NCI-H2196 (cell line): ENCODE data around the gene ARHGAP29.

Source experiments
- DNase-seq: peaks from one replicate; lab custom pipeline; 2025; ENCODE audit not compliant: unreplicated experiment; lab: John Stamatoyannopoulos, UW

ARHGAP29 gene

DNA sequence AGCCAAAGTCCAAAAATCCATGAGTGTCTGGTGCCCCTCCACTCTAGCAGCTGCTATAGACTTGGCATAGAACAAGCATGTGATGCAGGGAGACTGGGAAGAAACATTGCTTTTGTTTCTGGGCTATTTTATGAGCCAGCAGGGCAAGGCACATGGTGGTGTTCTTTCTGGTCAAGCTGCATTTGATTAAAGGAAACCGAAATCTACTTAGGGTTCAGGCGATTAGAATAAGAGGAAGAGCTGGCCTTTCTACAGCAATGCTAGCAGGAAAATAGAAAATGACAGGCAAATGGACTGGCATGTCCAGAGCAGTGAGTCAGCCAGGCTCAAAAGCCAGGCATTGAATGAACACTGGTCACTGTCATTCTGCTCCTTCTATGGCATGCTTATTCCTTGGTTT lies 28.5 kb upstream of the ARHGAP29 start:
- no peak for DNase-seq

DNA sequence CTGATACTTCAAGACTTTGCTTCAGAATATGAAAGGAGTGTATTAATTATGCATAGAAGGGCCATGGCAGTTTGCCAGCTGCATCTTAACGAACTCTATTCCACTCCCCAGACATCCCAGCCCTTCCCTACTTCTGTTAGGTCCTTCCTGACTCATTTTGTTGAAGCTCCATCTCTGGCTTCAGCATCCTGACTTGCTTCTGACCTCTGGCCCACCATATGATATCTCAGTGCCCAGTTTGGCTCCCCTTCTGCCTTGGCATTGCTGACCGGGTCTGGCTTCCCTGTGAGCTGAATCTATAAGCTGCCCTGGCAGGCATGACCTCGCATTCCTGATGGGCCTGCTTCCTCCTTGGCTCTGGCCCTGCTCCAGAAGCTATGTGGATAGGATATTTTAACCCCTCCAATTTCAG lies 27.6 kb upstream of the ARHGAP29 start:
- DNase-seq, result peak; percentile 17

DNA sequence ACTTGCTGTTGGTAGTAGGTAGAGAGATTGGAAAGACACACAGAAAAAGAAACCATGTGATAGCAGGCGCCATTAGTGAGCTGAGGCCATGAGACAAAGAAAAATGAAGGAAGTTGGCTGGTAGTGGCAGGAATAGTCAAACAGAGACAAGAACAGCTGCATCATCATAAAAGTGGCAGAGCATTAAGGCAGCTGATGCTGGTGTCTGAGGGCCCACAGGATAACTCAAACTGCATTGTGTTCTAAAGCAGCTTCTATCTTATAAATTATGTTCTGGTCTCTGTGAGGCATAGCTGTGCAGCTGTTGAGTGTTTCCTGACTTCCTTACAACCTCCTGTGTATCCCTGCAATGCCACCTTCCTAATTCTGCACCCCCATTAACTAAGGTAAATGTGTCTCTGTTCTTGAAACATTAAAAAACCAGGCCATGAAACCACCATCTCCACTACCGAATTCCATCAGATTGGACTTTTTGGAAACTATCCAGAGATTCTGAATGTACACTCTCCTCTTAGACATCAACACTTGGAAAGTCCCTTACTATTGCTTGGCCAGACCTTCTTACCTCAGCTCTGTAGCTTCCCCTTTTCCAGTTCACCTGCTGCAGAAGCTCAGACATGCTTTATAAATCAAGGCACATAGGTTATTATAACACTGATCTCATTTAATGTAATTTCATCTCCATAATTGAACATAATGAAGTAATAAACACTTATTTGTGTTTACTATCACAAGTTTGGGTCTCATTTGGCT lies 23.4 kb upstream of the ARHGAP29 start:
- no peak for DNase-seq

DNA sequence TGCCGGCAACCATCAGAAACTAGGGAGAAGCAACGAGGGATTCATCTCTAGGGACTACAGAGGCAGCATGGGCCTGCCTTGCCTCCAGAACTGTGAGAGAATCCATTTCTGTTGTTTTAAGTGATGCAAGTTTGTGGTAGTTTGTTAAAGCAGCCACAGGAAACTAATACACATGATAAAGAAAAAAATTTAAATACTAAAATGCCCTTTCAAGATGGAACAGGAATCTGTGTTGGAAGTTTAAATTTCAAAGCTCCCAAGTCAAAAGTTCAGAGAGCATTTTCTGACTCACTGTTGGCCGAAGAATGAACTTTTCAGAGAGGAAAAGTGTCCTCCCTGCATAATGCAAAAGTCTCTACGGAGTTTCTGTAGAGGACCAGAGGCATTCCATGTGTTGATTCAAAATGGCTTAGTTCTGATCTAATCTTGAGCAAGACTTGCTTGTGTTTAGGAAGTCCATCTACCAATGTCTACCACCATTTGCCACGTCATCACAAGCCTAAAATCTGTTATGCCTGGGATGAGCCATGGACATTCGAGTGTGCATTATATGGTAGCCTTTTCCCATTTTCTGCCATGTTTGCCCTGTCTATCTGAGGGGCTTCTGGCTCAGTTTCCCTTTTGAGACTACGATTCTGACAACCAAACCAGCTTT lies 22.4 kb upstream of the ARHGAP29 start:
- DNase-seq, result no peak

DNA sequence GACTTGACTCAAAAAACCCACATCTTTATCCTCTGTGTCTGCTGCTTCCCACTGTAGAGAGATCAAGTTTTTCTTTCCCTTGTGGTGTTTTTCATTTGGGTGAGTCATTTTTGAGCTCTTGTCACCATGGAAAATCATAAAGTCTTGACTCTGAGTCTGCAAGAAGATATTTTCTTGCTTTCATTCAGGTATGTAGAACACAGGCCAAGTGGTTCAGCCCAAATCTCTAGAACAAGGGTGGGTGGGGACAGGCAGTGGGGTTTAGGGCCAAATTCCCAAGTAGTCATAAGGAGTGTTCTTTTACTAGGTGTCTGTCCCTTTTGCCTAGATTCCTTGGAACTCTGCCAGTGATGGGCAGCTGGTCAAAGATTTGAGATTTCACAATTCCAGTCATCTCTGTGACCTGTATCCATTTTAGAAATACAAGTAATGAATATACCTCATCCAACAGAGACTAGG lies 21.5 kb upstream of the ARHGAP29 start:
- peak; percentile 56 for DNase-seq

DNA sequence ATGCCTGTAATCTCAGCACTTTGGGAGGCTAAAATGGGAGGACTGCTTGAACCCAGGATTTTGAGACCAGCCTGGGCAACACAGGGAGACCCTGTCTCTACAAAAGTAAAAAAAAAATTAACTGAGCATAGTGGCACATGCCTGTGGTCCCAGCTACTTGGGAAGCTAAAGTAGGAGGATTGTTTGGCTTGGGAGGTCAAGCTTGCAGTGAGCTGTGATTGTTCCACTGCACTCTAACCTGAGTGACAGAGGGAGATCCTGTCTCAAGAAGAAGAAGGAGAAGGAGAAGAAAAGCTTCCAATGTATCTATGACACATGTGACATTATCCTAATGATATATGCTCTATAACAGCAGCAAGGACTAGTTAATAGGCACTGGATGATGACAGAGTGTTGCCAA lies 20.1 kb upstream of the ARHGAP29 start:
- DNase-seq, result no peak

DNA sequence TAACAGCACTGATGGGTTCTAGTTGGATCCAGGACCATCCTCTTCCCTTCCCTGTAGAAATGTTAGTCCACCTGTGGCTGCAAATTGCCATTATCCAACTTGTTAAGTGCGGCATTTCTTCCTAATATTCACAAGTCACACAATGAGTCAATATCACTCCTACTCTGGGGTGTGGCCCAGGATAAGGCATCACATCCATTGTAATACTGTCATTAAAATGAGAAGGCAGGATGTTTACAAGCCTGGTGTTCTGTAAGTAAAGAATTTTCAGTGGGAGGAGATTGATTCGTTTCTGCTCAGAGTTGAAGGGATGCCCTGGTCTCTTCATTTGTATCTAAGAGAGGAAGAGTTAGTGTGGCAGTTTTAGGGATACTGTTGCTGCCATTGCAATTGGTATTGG lies 18.1 kb upstream of the ARHGAP29 start:
- DNase-seq, result no peak

DNA sequence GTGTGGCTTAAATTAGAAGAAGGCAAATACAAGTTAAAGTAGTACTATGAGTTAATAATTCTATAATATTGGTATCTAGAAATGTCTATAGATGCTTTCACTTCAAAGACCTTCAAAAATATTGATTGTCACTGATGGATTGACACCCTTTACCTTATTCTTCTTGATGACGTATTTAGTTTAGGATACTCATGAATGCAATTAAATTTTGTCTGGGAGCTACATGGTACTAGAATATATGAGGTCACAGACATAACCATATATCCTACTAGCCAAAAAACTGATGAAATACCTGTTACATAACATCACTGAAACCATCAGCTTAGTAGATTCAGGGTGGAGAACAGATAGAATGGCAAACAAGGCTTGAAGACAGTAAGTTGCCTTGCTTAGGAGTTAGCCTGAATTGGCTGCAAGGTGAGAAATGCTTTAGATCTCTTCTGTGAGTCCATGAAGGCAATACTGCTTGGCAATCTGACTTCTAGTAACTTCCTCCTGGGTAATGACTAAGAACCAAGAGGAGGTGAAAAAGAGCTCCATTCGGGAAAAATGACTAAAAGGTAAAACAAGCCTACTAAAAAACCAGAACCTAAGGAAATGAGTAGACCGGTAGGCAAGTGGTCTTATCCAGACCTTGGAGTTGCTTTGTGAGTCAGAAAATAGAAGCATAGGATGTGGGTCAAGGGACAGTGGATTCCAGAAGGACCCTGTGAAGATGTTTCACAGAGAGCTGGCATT lies 16.9 kb upstream of the ARHGAP29 start:
- DNase-seq, result no peak

DNA sequence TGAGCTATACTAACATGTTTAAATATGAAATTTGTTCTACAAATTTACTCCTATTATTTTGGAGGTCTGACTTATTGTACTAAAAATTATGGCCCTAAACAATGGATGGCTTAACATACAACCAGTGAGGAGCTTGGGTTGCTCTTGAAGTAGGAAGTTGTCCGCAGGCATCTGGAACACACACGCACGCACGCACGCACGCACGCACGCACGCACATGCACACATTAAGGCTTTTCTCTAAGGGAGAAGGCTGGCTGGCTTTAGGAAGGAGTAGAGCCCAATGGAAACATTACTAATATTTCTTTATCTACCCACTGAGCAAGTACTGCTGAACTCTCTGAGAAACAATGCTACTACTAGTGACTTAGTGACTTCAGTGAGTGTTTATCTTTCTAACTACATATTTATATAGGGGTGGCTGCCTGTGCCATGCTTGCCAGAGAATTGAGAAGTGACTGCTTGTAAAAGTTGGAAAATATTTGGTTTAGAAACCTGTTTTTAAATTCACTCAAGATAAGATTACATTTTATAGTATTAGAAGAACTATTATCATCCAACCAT lies 16.2 kb upstream of the ARHGAP29 start:
- DNase-seq, result no peak

DNA sequence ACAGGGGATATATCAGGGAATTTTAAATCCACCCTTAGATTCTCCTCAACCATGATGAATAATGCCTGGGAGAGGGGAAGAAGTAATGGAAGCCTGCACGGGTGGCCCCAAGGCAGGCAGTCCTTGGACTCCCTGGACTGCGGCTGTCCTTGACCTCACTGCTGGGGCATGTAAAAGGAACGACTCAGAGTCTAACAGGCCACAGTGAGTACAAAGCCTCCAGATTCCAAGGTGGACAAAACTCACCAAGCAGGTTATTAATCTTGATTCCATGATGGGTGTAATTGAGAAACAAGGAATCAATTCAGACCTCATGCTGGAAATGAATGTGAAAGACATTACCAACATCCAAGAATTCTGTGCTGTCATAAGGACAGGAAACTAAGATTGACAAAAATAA lies 13.0 kb upstream of the ARHGAP29 start:
- DNase-seq, result no peak

DNA sequence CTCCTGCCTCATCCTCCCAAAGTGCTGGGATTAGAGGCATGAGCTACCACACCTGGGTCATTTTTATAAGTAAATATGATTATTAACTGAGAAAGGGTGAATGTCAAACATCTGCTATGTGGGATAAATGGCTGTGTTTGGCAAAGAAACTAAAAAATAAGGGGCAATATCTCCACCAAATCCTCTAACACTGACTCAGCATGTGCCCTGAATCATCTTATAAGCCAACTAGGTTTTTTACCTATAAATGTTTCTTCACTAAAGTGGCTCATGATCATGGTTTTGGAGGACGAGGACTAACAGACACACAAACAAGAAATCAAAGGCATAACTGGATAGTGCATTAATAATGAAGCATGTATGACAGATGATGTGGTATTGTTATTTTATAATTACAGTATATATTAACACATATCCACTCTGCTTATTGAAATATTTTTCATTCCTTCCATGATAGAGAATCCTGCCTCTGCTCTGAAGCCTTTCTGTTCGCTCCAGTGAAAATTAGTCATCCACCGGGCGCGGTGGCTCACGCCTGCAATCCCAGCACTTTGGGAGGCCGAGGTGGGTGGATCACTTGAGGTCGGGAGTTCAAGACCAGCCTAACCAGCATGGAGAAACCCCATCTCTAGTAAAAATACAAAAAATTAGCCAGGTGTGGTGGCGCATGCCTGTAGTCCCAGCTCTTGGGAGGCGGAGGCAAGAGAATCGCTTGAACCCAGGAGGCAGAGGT lies 11.7 kb upstream of the ARHGAP29 start:
- DNase-seq, result no peak

DNA sequence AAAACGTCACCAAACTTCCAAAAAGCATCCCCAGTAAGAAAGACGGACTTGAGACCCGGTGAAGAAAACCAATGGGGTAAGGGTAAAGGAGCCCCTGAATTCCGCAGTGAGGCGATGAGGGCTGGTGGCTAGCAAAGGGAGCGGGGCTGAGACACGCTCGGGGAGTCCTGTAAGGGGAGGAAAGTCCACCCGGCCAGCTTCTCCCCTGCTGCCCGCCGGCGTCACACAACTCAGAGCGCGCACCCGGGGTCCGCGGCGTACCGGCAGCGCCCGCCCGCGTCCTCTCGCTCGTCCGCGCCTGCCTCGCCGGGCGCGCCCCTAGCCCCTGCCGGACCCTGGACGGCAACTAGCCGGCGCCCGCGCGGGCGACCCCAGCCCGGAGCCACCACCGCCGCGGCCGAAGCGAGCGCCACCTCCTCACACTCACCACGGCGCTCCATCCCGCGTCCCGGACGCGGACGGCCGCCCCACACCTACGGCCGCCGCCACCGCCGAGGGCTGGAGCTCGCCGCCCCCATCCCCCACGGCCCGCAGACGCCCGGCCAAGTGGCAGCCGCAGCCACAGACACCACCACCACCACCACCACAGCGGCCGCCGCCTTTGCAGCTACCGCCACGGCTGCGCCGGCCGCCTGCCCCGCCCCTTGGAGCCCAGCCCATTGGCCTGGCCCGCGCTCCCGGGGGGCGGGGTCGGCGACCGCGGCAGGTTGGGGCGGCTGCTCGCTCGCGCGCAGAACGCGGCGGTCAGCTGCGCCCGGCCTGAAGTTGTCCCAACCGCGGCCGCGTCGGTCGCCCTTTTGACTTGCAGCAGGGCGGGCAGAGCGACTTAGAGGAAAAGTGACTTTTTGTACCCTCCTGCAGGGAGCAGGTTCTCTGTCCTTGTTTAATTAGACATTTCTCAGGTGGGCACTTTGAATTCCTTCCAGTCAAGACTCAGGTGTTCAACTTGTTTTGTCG lies 10.0 kb upstream of the ARHGAP29 start:
- DNase-seq, result peak; percentile 73

DNA sequence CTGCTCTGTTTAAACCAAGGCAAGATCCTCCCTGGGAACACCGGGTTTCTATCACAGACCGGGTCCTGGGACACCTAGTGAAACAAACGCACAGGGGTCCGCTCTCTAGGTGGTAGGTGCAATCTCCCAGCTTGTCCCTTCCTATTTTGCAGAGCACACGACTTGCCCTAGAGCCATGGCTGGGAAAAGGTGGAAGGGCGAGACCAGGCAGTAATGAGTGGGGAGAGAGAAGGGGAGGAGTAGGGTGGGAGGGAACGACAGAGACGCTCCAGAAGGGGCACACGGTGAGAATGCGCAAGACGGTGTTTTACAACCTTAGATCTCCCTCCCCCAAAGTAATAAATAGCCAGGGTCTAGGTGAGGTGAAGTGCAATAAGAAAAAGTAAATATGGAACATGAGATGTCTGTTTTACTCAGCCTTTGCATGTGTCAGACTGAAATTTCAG lies 9.3 kb upstream of the ARHGAP29 start:
- no peak for DNase-seq

DNA sequence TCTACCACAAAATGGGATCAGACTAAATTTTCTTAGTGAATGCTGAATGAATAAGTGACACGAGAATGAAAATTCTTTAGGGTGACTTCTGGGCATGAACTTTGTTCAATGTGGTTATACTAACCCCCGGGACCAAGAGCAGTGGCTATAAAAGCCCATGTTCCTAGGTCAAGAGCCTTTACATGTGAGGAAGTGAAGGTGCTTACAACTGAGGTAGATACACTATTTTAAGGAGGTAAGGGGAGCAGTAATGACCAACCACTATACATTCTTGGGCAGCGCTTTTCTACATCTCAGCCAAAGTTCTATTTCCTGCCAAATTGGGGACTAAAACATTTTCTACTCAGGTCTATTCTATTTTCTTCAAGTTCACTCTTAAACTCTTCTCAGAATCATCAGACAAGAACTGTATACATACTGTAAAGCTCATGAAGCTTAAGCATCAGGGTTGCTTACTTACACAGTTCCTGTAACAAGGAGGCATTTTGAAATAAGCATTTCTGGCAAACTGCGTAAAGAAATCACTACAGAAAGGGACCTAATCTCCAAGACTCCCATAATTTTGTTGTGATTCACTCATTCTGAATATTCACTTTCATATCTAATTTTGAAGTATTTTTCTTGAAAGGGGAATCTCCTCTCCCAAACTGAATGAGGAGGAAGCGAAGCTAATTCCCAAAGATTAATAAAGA lies 8.5 kb upstream of the ARHGAP29 start:
- no peak for DNase-seq

DNA sequence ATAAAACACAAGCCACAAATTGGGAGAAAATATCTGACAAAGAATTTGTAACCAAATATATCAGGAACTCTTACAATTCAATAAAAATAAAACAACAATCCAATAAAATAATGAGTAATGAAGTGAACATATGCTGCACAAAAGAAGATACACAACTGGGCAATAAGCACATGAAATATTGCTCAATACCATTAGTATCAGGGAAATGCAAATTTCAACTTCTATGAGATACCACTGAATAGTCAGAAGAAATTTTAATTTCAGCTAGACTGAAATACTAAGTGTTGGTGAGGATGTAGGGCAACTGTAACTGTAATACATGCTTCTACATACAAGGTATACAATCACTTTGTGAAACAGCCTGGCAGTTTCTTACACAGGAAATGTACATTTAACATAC lies 7.4 kb upstream of the ARHGAP29 start:
- DNase-seq, result no peak

DNA sequence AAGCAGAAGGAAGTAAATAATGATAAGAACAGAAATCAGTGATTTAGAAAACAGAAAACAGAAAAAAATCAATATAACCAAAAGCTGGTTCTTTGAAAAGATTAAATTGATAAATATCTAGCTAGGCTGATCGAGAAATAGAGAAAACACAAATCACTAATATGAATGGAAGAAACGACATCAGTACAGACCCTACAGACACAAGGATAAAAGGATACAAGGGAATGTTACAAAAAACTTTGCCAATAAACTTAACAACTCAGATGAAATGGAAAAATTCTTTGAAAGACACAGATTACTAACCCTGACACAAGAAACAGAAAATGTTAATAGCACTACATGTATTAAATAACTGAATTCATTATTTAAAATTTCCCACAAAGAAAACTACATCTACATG lies 6.3 kb upstream of the ARHGAP29 start:
- DNase-seq, result no peak

DNA sequence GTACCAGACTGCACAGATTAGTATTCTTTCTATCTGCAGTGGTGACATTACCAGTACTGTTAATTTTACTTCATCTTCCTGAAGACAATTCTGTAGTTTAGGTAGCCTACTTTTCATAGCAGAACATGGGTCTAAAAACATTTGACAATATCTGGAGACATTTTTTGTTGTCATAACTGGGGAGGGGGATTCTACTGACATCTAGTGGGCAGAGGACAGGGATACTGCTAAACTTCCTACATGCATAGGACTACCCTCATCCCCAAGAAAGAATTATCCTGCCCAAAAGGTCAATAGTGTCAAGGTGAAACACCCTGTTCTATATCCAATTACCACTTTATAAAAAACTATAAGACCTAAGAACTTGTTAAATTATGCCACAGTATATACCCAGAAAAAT lies 3.4 kb upstream of the ARHGAP29 start:
- no peak for DNase-seq

DNA sequence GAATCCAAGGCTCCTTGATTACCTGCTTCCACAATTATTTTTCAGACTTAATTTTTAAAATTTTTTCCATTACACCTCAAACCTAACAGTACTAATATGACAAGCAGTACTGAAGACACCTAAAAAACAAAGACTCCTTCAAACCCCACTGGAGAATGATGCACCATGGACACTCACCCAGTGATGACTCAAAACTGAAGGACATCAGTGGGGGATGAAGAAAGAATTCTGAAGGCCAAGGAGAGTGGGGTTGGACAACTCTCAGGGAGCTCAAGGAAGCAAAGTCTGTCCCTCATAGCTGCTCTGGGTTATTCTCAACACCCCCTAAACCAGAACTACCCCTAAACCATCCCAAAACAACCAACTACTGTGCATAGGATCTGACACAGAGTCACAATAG lies 2.4 kb upstream of the ARHGAP29 start:
- no peak for DNase-seq

DNA sequence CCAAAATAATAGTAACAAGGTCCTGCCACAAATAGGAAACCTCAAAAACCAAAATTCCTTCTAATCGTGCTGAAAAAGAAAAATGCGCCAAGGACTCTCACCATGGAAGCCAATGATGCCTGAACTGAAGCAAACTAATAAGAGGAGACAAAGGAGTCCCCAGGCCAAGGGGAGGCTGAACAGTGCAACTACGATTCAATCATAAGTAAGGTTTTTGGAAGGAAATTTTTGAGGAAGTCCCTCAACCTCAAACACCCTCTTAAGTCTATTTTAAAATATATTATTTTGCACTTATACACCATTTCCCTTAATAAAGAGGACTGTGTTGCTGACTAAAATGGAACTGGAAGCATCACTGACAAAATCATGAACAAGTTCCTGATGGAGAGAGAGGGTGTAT lies 1.7 kb upstream of the ARHGAP29 start:
- no peak for DNase-seq
